GM12892 (cell line): ENCODE results near the gene HNRNPA1.

Source experiments
- POLR2A ChIP-seq: IDR thresholded peaks from 2 replicates; pipeline ENCODE4 v1.6.1; 2011; ENCODE audit warnings: low read depth, low read length, control low read depth
- POLR2AphosphoS5 ChIP-seq: IDR thresholded peaks from 2 replicates; pipeline ENCODE4 v1.6.1; 2011; ENCODE audit warnings: low read depth, low read length, control low read depth
- TAF1 ChIP-seq: IDR thresholded peaks from 2 replicates; pipeline ENCODE4 v1.6.1; 2011; ENCODE audit warnings: low read depth, mild to moderate bottlenecking, control low read depth, low read length, borderline replicate concordance

GRCh38 chr12:54330442-54330841 lies 49.9 kb downstream of the HNRNPA1 start:
- TF ChIP-seq POLR2AphosphoS5 (no peak), POLR2A (no peak), TAF1 (no peak)
